ENCODE results near the gene PERM1. TPM values are rescaled to one million over a fixed set of nuclear protein-coding genes. Genes with fewer than 3 reads are reported as not detected.
A peak's percentile ranks its signal among the peaks of the same experiment; 100 is the strongest.

Gene PERM1
- total RNA-seq, 2 experiments from 2014 or later: not detected

GRCh38 chr1:945688-946556 is 36.0 kb downstream of the PERM1 start:
- CTCF ChIA-PET: no interaction called here
- Mint-ChIP-seq H3K4me3 (no peak overlapping the region), H3K36me3 (peaks cover 21% of the 10 kb centered on the region), H3K9me3 (ENCODE audit: low read depth) (no peaks in the 10 kb centered on the region), H3K27ac (no peak overlapping the region), H3K27me3 (peaks cover 22% of the 10 kb centered on the region), H3K4me1 (peaks cover 9% of the 10 kb centered on the region)
- no peak for ATAC-seq
- DNase-seq: no peak

- Mint-ChIP-seq H3K4me3 (peak overlapping the region; percentile 66), H3K4me1 (peaks cover 15% of the 10 kb centered on the region), H3K9me3 (ENCODE audit: low read depth) (no peaks in the 10 kb centered on the region), H3K36me3 (peaks cover 11% of the 10 kb centered on the region), H3K27me3 (peaks cover 28% of the 10 kb centered on the region), H3K27ac (peak overlapping the region; percentile 52)
- CTCF ChIA-PET: interaction anchor here (1.1 to 4.4 kb wide), 2 partner anchors 21 to 39 kb away, joined by 3 to 34 read pairs; no protein-coding TSS in a partner anchor
- DNase-seq (peak; percentile 51), ATAC-seq (peak; percentile 24)
Observed at GRCh38 chr1:944341-945325, 37.3 kb downstream of the PERM1 start.

- CTCF ChIA-PET: interaction anchor here (0.8 to 4.4 kb wide), 6 partner anchors 15 to 120 kb away, joined by 3 to 34 read pairs (median 4); partner anchors contain the start of genes ISG15 and NOC2L
- Mint-ChIP-seq H3K27me3 (peaks cover 35% of the 10 kb centered on the region), H3K36me3 (peaks cover 8% of the 10 kb centered on the region), H3K4me3 (peak overlapping the region; percentile 66), H3K9me3 (ENCODE audit: low read depth) (no peaks in the 10 kb centered on the region), H3K27ac (peak overlapping the region; percentile 52), H3K4me1 (peaks cover 15% of the 10 kb centered on the region)
- ATAC-seq (peak; percentile 18), DNase-seq (peak; percentile 46)
Observed at GRCh38 chr1:943545-944340, 38.1 kb downstream of the PERM1 start.

- DNase-seq (no peak), ATAC-seq (no peak)
- Mint-ChIP-seq H3K27me3 (peaks cover 38% of the 10 kb centered on the region), H3K9me3 (ENCODE audit: low read depth) (no peaks in the 10 kb centered on the region), H3K4me1 (peaks cover 15% of the 10 kb centered on the region), H3K27ac (no peak overlapping the region), H3K36me3 (peaks cover 8% of the 10 kb centered on the region), H3K4me3 (no peak overlapping the region)
- CTCF ChIA-PET: interaction anchor here (0.8 to 4.4 kb wide), 8 partner anchors 16 to 121 kb away, joined by 3 to 34 read pairs (median 3); partner anchors contain the start of genes ISG15, NOC2L and PLEKHN1
Observed at GRCh38 chr1:942864-943533, 38.9 kb downstream of the PERM1 start.

- CTCF ChIA-PET: interaction anchor here (0.8 to 4.4 kb wide), 11 partner anchors 17 to 121 kb away, joined by 3 to 34 read pairs (median 3); partner anchors contain the start of genes ISG15, NOC2L and PLEKHN1
- Mint-ChIP-seq H3K27ac (no peak overlapping the region), H3K4me3 (no peak overlapping the region), H3K4me1 (peaks cover 15% of the 10 kb centered on the region), H3K9me3 (ENCODE audit: low read depth) (no peaks in the 10 kb centered on the region), H3K36me3 (peaks cover 8% of the 10 kb centered on the region), H3K27me3 (peaks cover 42% of the 10 kb centered on the region)
- no peak for DNase-seq
- ATAC-seq: peak; percentile 11
Observed at GRCh38 chr1:942411-942821, 39.5 kb downstream of the PERM1 start.

- DNase-seq (peak; percentile 59), ATAC-seq (peak; percentile 28)
- H3K4me3 Mint-ChIP-seq: peak overlapping the region; percentile 51
- no peaks in the 10 kb centered on the region for H3K9me3 Mint-ChIP-seq (ENCODE audit: low read depth)
- H3K36me3 Mint-ChIP-seq: peaks cover 6% of the 10 kb centered on the region
- H3K27me3 Mint-ChIP-seq: peaks cover 42% of the 10 kb centered on the region
- H3K27ac Mint-ChIP-seq: no peak overlapping the region
- CTCF ChIA-PET: interaction anchor here (1.0 to 4.4 kb wide), 12 partner anchors 10 to 63 kb away, joined by 3 to 34 read pairs (median 4); partner anchors contain the start of genes NOC2L, PERM1 and PLEKHN1
- H3K4me1 Mint-ChIP-seq: peaks cover 15% of the 10 kb centered on the region
Observed at GRCh38 chr1:941588-942383, 40.1 kb downstream of the PERM1 start.

- peak; percentile 14 for ATAC-seq
- no peaks in the 10 kb centered on the region for H3K9me3 Mint-ChIP-seq (ENCODE audit: low read depth)
- CTCF ChIA-PET: interaction anchor here (0.7 to 4.4 kb wide), 8 partner anchors 9 to 99 kb away, joined by 3 to 34 read pairs (median 4); partner anchors contain the start of genes NOC2L and PERM1
- no peak overlapping the region for H3K27ac Mint-ChIP-seq
- peaks cover 15% of the 10 kb centered on the region for H3K4me1 Mint-ChIP-seq
- H3K27me3 Mint-ChIP-seq: peaks cover 42% of the 10 kb centered on the region
- peaks cover 6% of the 10 kb centered on the region for H3K36me3 Mint-ChIP-seq
- no peak for DNase-seq
- peak overlapping the region; percentile 51 for H3K4me3 Mint-ChIP-seq
Observed at GRCh38 chr1:941015-941587, 40.8 kb downstream of the PERM1 start.

GRCh38 chr1:940107-941014 is 41.5 kb downstream of the PERM1 start:
- no peak overlapping the region for H3K27ac Mint-ChIP-seq
- H3K4me1 Mint-ChIP-seq: peaks cover 15% of the 10 kb centered on the region
- H3K27me3 Mint-ChIP-seq: peaks cover 46% of the 10 kb centered on the region
- DNase-seq (no peak), ATAC-seq (no peak)
- CTCF ChIA-PET: interaction anchor here (0.7 to 4.4 kb wide), 8 partner anchors 8 to 162 kb away, joined by 3 to 34 read pairs (median 4); partner anchors contain the start of genes NOC2L and PERM1
- H3K9me3 Mint-ChIP-seq (ENCODE audit: low read depth): no peaks in the 10 kb centered on the region
- peaks cover 1% of the 10 kb centered on the region for H3K36me3 Mint-ChIP-seq
- peak overlapping the region; percentile 43 for H3K4me3 Mint-ChIP-seq

GRCh38 chr1:939511-940106 is 42.3 kb downstream of the PERM1 start:
- DNase-seq (no peak), ATAC-seq (no peak)
- H3K27me3 Mint-ChIP-seq: peaks cover 53% of the 10 kb centered on the region
- no peaks in the 10 kb centered on the region for H3K36me3 Mint-ChIP-seq
- peaks cover 15% of the 10 kb centered on the region for H3K4me1 Mint-ChIP-seq
- no peak overlapping the region for H3K27ac Mint-ChIP-seq
- CTCF ChIA-PET: interaction anchor here (1.6 to 4.4 kb wide), 4 partner anchors 34 to 161 kb away, joined by 4 to 34 read pairs (median 12); no protein-coding TSS in a partner anchor
- H3K9me3 Mint-ChIP-seq (ENCODE audit: low read depth): no peaks in the 10 kb centered on the region
- no peak overlapping the region for H3K4me3 Mint-ChIP-seq

Measured in activated CD8-positive, alpha-beta memory T cell treated with anti-CD3 and anti-CD28 coated beads, Interleukin-2, amount 10 ng/mL, durations not matched to agents 7 days and 5 days (primary cell).